Esophagus squamous epithelium (tissue), 5 donors: ENCODE measurements around the gene CD276. TPM values are rescaled to one million over a fixed set of nuclear protein-coding genes. Genes with fewer than 3 reads are reported as not detected.
A peak's percentile ranks its signal among the peaks of the same experiment; 100 is the strongest.
"Not testable (repeated sequence)": the region's sequence is repeated elsewhere in the genome, so short reads cannot be mapped to it uniquely, and the experiment has no call there.

Experiments
- DNase-seq: peaks from one replicate; lab custom pipeline; 2025; lab: John Stamatoyannopoulos, UW
- H3K27ac ChIP-seq, 4 donors: fragments of 200-600 bp; sonication (generic); one replicate each; pipeline ENCODE4 v1.5.1; 2016 to 2019; ENCODE audit warnings: mild to moderate bottlenecking in 1 of 4
- H3K27me3 ChIP-seq, 4 donors: fragments of 200-600 bp; sonication (generic); 1 replicate in 3 of 4; 2 replicates in 1 of 4; pipeline versions ENCODE4 v1.5.1 to v1.6.0; 2017 to 2021; ENCODE audit warnings: antibody characterized with exemption in 1 of 4
- H3K36me3 ChIP-seq, 3 donors: fragments of 200-600 bp; sonication (generic); one replicate each; pipeline ENCODE4 v1.5.1; 2016 to 2019
- H3K4me1 ChIP-seq, 3 donors: fragments of 200-600 bp; sonication (generic); one replicate each; pipeline ENCODE4 v1.5.1; 2017 to 2019
- H3K4me3 ChIP-seq, 4 donors: fragments of 200-600 bp; sonication (generic); 1 replicate in 3 of 4; 2 replicates in 1 of 4; pipeline ENCODE4 v1.5.1; 2016 to 2019; ENCODE audit warnings: mild to moderate bottlenecking in 2 of 4, moderate library complexity in 1 of 4
- H3K9me3 ChIP-seq, 3 donors: fragments of 200-600 bp; sonication (generic); one replicate each; pipeline ENCODE4 v1.5.1; 2016 to 2019
- CTCF ChIP-seq, 6 experiments: fragments of 450-650 bp in 4 of 6; fragments of 200-600 bp in 2 of 6; sonication (generic) in 2 of 6; IDR thresholded peaks; one replicate each; pipeline ENCODE4 v1.5.1; 2016 to 2019; ENCODE audit warnings: antibody characterized with exemption in 6 of 6, mild to moderate bottlenecking in 4 of 6, moderate library complexity in 4 of 6
- POLR2A ChIP-seq, 4 donors: fragments of 450-650 bp; IDR thresholded peaks; one replicate each; pipeline ENCODE4 v1.6.1; 2017; ENCODE audit warnings: antibody characterized with exemption in 4 of 4, mild to moderate bottlenecking in 4 of 4, moderate library complexity in 3 of 4
- WGBS, 2 donors: methylation state at CpG; one replicate each; pipeline ENCODE4 v1.1.5; 2018; 5-methylcytosine and 5-hydroxymethylcytosine counted together
- intact Hi-C: fragments of 100-400 bp; cut with DNase I; formaldehyde crosslinking; loops from one replicate; pipeline ENCODE4 v1.15.0; 2022
- total RNA-seq, 4 donors: library from RNA; depleted of rRNA; stranded (reverse); fragments of >200 nt; gene quantifications; one replicate each; pipeline ENCODE4 v1.1.0, GENCODE V29; 2016
- donor health status: DM: yes; HTN: yes; CAD: no.

The CD276 gene
- total RNA-seq, 4 donors from 2014 or later, result 12.9 to 21.9 (median 19.1) TPM

- H3K4me3 ChIP-seq, result no peak overlapping the region
- intact Hi-C loops, result loop anchor here (5.0 to 10.0 kb wide), 2 partner anchors 60 to 142 kb away; no protein-coding TSS in a partner anchor
- DNase-seq, result peak; percentile 42
- H3K27me3 ChIP-seq, result peaks cover 0 to 31% (median 0%) of the 10 kb centered on the region in 4 donors
- H3K27ac ChIP-seq, result peak overlapping the region; percentile 31 to 55 (median 38)
- peaks cover 16 to 41% (median 35%) of the 10 kb centered on the region in 3 donors for H3K4me1 ChIP-seq
- H3K9me3 ChIP-seq, result no peaks in the 10 kb centered on the region
- 1 to 2% methylated on average over 7 to 8 of the region's 9 CpGs for WGBS, 2 donors
- H3K36me3 ChIP-seq, result peaks cover 0 to 2% (median 0%) of the 10 kb centered on the region in 3 donors
- TF ChIP-seq CTCF (IDR thresholded peaks at IDR 0.05) (peak in 1 of 6 experiments; percentile 24), POLR2A (IDR thresholded peaks at IDR 0.05) (no peak)
Measured at GRCh38 chr15:73697033-73697467, 12.9 kb downstream of the CD276 start.

GRCh38 chr15:73699249-73700040 is 15.3 kb downstream of the CD276 start:
- TF ChIP-seq CTCF (IDR thresholded peaks at IDR 0.05), result no peak
- no peak overlapping the region for H3K27ac ChIP-seq
- H3K27me3 ChIP-seq, result peaks cover 0 to 25% (median 0%) of the 10 kb centered on the region in 4 donors
- peaks cover 0 to 22% (median 3%) of the 10 kb centered on the region in 3 donors for H3K36me3 ChIP-seq
- intact Hi-C loops, result loop anchor here (5.0 to 10.0 kb wide), 2 partner anchors 62 to 145 kb away; no protein-coding TSS in a partner anchor
- no peak for DNase-seq
- no peaks in the 10 kb centered on the region for H3K9me3 ChIP-seq
- 76 to 82% methylated on average over 6 to 8 of the region's 14 CpGs for WGBS, 2 donors
- no peak overlapping the region for H3K4me3 ChIP-seq
- H3K4me1 ChIP-seq, result peaks cover 16 to 33% (median 27%) of the 10 kb centered on the region in 3 donors

- no peak for DNase-seq
- Histone ChIP-seq H3K27ac (no peak overlapping the region), H3K36me3 (peaks cover 0 to 25% (median 3%) of the 10 kb centered on the region in 3 donors), H3K4me3 (no peak overlapping the region), H3K27me3 (peaks cover 0 to 17% (median 0%) of the 10 kb centered on the region in 4 donors), H3K9me3 (no peaks in the 10 kb centered on the region), H3K4me1 (peaks cover 16 to 33% (median 22%) of the 10 kb centered on the region in 3 donors)
- 32% methylated on average over 13 of the region's 13 CpGs for WGBS, 2 donors
- intact Hi-C loops, result no loop called here
- TF ChIP-seq CTCF (IDR thresholded peaks at IDR 0.05) (peak; percentile 78 to 95 (median 92)), POLR2A (IDR thresholded peaks at IDR 0.05) (no peak)
Measured at GRCh38 chr15:73700041-73700842, 16.1 kb downstream of the CD276 start.

- 89 to 100% methylated on average over 1 to 19 of the region's 33 CpGs for WGBS, 2 donors
- intact Hi-C loops, result not testable (repeated sequence)
Measured at GRCh38 chr15:73702311-73703239, 18.4 kb downstream of the CD276 start.

GRCh38 chr15:73703601-73704000 is 19.4 kb downstream of the CD276 start:
- intact Hi-C loops, H3K4me1 ChIP-seq, H3K4me3 ChIP-seq, H3K27ac ChIP-seq, H3K9me3 ChIP-seq, H3K27me3 ChIP-seq, DNase-seq: not testable (repeated sequence)
- WGBS, 2 donors, result 82 to 86% methylated on average over 9 to 13 of the region's 23 CpGs
- peaks cover 0 to 48% (median 3%) of the 10 kb centered on the region in 3 donors for H3K36me3 ChIP-seq

More at GRCh38 chr15:73702311-73703239, 18.4 kb downstream of the CD276 start:
- Histone ChIP-seq H3K36me3 (peaks cover 0 to 38% (median 3%) of the 10 kb centered on the region in 3 donors), H3K4me1 (peaks cover under 1 to 12% (median 3%) of the 10 kb centered on the region in 3 donors)
- H3K4me3 ChIP-seq, DNase-seq, H3K9me3 ChIP-seq, H3K27ac ChIP-seq, H3K27me3 ChIP-seq: not testable (repeated sequence)

GRCh38 chr15:73704142-73704868 is 20.1 kb downstream of the CD276 start:
- intact Hi-C loops, result not testable (repeated sequence)

More at GRCh38 chr15:73704142-73704868, 20.1 kb downstream of the CD276 start:
- H3K9me3 ChIP-seq, H3K27me3 ChIP-seq, H3K4me3 ChIP-seq, H3K27ac ChIP-seq, H3K4me1 ChIP-seq, DNase-seq: not testable (repeated sequence)
- WGBS, 2 donors, result 60 to 85% methylated on average over 2 to 4 of the region's 23 CpGs
- peaks cover 0 to 53% (median 3%) of the 10 kb centered on the region in 3 donors for H3K36me3 ChIP-seq
